ENCODE results near the gene DOCK3.

- no peak for TF ChIP-seq POLR2AphosphoS5 (IDR thresholded peaks at IDR 0.05)
- TF ChIP-seq, protein P1, sequence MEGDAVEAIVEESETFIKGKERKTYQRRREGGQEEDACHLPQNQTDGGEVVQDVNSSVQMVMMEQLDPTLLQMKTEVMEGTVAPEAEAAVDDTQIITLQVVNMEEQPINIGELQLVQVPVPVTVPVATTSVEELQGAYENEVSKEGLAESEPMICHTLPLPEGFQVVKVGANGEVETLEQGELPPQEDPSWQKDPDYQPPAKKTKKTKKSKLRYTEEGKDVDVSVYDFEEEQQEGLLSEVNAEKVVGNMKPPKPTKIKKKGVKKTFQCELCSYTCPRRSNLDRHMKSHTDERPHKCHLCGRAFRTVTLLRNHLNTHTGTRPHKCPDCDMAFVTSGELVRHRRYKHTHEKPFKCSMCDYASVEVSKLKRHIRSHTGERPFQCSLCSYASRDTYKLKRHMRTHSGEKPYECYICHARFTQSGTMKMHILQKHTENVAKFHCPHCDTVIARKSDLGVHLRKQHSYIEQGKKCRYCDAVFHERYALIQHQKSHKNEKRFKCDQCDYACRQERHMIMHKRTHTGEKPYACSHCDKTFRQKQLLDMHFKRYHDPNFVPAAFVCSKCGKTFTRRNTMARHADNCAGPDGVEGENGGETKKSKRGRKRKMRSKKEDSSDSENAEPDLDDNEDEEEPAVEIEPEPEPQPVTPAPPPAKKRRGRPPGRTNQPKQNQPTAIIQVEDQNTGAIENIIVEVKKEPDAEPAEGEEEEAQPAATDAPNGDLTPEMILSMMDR (IDR thresholded peaks at IDR 0.05 in 8 of 11, conservative IDR thresholded peaks at IDR 0.05 in 3 of 11): no peak
Measured at GRCh38 chr3:51146781-51147180, 472.1 kb downstream of the DOCK3 start.

All from spleen (tissue), 7 donors.